Central memory CD8-positive, alpha-beta T cell (primary cell): Measurements from ENCODE around the gene BSN.
"Not testable (repeated sequence)": the region's sequence is repeated elsewhere in the genome, so short reads cannot be mapped to it uniquely, and the experiment has no call there.

Source experiments
- ATAC-seq: fragments of 150-1000 bp; cut with Tn5 transposase; replicated peaks from 2 replicates; pipeline ENCODE4 v1.10.0; 2022; ENCODE audit warnings: mild to moderate bottlenecking, moderate FRiP score, moderate number of reproducible peaks; ENCODE audit not compliant: poor library complexity, severe bottlenecking; ENCODE audit errors: extremely low read depth
- DNase-seq, 2 donors: peaks; one replicate each; pipeline ENCODE4 v3.0.0; 2021; ENCODE audit warnings: low spot score in 2 of 2
- H3K27ac Mint-ChIP-seq: one replicate; pipeline ENCODE4 v1.8.0; 2022; ENCODE audit warnings: low read depth, mild to moderate bottlenecking, moderate library complexity, mixed read lengths
- H3K27me3 Mint-ChIP-seq: one replicate; pipeline ENCODE4 v1.8.0; 2022; ENCODE audit warnings: mixed read lengths
- H3K36me3 Mint-ChIP-seq: one replicate; pipeline ENCODE4 v1.8.0; 2022; ENCODE audit warnings: mild to moderate bottlenecking, moderate library complexity, mixed read lengths; ENCODE audit not compliant: insufficient read depth
- H3K4me1 Mint-ChIP-seq: one replicate; pipeline ENCODE4 v1.8.0; 2022; ENCODE audit warnings: mixed read lengths
- H3K4me3 Mint-ChIP-seq: one replicate; pipeline ENCODE4 v1.8.0; 2022; ENCODE audit warnings: mild to moderate bottlenecking, moderate library complexity, mixed read lengths
- H3K9me3 Mint-ChIP-seq: one replicate; pipeline ENCODE4 v1.8.0; 2022; ENCODE audit warnings: mixed read lengths

BSN gene

DNA sequence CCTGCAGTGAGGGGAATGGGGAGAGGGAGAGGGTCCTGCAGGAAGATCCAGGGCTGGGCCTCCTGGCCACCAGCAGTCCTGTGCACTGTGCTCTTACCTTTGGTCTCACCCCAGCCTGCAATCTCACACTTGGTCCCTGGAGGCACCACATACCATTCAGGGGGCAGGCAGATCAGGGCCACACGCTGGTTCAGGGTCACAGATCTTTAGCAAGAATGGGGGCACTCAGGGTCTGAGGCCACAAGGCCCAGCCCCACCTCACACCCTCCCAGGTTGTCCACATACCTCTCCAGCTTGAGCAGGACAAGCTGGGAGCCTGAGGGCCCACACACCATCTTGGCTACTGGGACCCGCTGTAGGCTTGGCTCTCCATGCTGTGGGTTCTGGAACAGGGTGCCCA lies 130.2 kb downstream of the BSN start:
- H3K9me3 Mint-ChIP-seq, ATAC-seq, H3K27ac Mint-ChIP-seq, DNase-seq, H3K4me1 Mint-ChIP-seq, H3K4me3 Mint-ChIP-seq, H3K27me3 Mint-ChIP-seq: not testable (repeated sequence)
- H3K36me3 Mint-ChIP-seq = peaks cover 14% of the 10 kb centered on the region

DNA sequence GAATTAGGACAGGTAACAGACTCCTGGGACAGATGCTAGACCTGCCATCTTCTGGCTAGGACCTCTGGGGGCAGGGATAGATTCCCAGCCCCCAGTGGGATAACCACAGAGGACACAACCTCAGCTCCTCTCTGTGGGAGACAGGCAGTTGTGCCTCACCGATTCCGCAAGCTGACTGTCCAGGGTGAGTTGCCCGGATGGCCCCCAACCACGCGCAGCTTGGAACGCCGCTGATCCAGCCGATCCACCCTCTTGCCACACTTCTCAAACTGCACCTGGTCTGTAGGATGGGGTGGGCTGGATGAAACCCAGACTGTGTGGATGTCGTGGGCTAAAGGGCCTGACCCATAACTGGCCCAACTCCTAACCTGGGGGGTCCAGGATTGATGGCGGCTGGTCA lies 130.8 kb downstream of the BSN start:
- Mint-ChIP-seq H3K4me1 (peaks cover 14% of the 10 kb centered on the region), H3K4me3 (peak overlapping the region; percentile 38), H3K36me3 (peaks cover 11% of the 10 kb centered on the region)
- not testable (repeated sequence) for H3K9me3 Mint-ChIP-seq, H3K27me3 Mint-ChIP-seq, DNase-seq, ATAC-seq, H3K27ac Mint-ChIP-seq

DNA sequence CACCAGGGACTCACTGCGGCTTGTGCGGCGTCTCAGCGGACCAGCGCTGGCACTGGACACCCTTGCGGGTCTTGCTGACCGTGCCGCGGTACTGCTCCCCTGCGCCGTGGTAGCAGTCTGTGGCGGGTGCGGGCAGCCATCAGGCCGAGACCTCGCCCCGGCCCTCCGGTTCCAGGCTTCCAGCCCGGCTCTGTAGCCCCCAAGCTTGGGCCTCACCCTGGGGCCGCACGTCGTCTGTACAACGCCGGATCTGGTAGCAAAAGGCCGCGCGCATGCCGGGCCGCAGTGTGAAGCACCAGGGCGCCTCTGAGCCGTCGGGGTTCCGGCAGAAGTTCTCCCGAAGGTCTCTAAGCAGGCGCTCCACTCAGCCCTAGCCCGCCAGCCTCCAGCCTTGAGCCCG lies 131.6 kb downstream of the BSN start:
- peak overlapping the region; percentile 47 for H3K4me3 Mint-ChIP-seq
- H3K9me3 Mint-ChIP-seq, H3K27me3 Mint-ChIP-seq, ATAC-seq, DNase-seq, H3K27ac Mint-ChIP-seq: not testable (repeated sequence)
- peaks cover 21% of the 10 kb centered on the region for H3K4me1 Mint-ChIP-seq
- peaks cover 11% of the 10 kb centered on the region for H3K36me3 Mint-ChIP-seq

DNA sequence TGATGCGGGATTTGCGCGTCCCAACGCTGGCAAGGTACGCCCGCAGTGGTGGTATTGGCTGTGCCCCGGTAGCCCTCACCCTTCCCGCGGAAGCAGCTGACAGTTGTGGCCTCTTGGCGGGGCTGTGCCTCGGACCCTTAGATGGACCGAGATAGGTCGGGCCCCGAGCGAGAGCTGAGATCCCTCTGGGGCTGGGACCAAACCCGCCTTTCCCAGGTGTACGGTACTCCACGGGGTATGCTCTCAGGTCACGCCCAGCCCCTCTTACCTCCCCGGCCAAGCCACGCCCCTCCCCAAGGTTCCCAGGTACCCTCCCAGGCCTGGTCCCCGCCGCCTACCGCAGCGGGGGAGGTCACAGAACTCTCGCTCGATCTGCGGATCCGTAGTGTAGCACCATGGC lies 132.1 kb downstream of the BSN start:
- H3K27me3 Mint-ChIP-seq, H3K9me3 Mint-ChIP-seq, DNase-seq, ATAC-seq, H3K27ac Mint-ChIP-seq: not testable (repeated sequence)
- H3K36me3 Mint-ChIP-seq = peaks cover 11% of the 10 kb centered on the region
- peaks cover 26% of the 10 kb centered on the region for H3K4me1 Mint-ChIP-seq
- H3K4me3 Mint-ChIP-seq = peak overlapping the region; percentile 47

DNA sequence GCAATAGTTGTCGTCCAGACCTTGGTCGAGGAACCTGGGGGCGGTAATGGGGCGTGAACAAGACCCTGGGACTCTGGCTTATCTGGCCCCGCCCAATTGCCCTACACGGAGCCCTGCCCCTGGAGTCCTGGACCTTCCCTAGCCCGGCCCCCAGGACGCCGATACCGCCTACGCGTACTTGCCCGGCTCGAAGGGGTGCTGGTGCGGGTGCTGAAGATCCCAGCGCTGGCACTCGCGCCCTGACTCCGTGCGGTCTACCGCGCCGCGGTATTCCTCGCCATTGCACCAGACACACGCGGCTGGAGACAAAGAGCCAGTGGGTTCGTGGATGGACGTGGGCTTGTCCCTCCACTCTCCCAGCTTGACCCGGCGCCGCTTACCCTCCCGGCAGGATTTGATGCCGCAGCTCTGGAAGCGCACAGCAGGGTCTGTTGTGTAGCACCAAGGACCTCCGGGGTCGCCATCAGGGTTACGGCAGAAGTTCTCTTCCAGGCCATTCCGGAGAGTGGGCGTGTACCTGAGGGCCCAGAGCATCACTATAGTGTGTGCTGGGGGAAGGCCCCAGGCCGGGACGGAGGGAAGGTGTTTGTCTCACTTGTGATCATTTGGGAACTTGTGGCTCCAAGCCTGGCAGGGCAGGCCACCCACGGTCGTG lies 132.6 kb downstream of the BSN start:
- not testable (repeated sequence) for H3K9me3 Mint-ChIP-seq, H3K27me3 Mint-ChIP-seq, DNase-seq, ATAC-seq, H3K27ac Mint-ChIP-seq
- Mint-ChIP-seq H3K36me3 (peaks cover 11% of the 10 kb centered on the region), H3K4me3 (peak overlapping the region; percentile 47), H3K4me1 (peaks cover 29% of the 10 kb centered on the region)

DNA sequence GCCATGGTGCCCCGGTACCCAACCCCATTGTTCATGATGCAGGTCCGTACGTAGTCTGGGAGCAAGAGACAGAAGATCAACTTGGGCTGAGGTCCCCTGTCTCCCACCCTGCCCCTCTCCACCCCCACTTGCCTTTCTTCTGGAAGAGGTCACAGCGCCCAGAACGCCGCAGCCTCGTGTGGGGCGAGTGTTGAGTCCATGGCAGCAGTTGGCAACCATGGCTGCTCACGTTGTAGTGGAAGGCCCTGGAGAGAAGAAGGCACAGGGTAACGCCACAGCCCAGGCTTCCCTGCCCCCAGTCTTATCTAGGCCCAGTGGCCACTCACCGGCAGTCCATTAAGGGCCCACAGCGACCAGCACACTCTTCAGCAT lies 133.1 kb downstream of the BSN start:
- Mint-ChIP-seq H3K4me3 (peak overlapping the region; percentile 47), H3K36me3 (peaks cover 11% of the 10 kb centered on the region), H3K4me1 (peaks cover 31% of the 10 kb centered on the region)
- not testable (repeated sequence) for H3K27me3 Mint-ChIP-seq, DNase-seq, ATAC-seq, H3K9me3 Mint-ChIP-seq, H3K27ac Mint-ChIP-seq

DNA sequence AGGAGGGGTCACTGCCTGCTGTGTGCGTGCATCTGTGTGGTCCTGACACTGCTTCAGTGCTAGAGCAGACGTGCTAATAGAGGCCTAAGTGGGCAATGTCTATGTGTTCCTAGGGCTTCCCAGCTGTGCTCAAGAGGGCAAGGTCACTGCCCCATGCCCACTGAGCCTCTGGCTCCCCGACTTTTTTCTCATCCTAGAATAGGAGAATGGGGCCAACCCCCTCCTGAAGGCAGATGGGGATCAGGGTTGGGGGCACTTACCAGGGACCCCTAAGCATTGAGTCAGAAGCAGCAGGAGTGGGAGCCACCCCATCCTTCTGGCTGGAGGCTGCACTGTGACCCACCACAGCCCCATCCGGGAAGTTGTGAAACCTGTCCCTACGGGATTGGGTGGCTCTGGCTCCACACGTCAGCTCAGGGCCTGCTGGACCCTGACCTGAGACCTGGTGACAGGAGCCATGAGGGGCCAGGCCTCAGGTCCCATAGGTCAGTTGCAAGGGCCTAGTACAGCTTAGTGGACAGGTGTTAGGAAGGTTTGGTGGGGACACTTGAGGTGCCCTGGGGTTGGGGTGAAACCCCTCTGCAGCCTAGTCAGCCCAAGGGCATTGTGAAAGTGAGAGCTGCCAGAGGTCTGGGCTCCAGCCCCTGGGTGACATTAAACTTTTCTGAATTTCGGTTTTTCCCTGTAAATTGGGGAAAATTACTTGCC lies 134.2 kb downstream of the BSN start:
- not testable (repeated sequence) for ATAC-seq, H3K9me3 Mint-ChIP-seq, H3K27me3 Mint-ChIP-seq, DNase-seq, H3K36me3 Mint-ChIP-seq
- Mint-ChIP-seq H3K4me3 (peak overlapping the region; percentile 97), H3K4me1 (peaks cover 35% of the 10 kb centered on the region), H3K27ac (peak overlapping the region; percentile 98)

DNA sequence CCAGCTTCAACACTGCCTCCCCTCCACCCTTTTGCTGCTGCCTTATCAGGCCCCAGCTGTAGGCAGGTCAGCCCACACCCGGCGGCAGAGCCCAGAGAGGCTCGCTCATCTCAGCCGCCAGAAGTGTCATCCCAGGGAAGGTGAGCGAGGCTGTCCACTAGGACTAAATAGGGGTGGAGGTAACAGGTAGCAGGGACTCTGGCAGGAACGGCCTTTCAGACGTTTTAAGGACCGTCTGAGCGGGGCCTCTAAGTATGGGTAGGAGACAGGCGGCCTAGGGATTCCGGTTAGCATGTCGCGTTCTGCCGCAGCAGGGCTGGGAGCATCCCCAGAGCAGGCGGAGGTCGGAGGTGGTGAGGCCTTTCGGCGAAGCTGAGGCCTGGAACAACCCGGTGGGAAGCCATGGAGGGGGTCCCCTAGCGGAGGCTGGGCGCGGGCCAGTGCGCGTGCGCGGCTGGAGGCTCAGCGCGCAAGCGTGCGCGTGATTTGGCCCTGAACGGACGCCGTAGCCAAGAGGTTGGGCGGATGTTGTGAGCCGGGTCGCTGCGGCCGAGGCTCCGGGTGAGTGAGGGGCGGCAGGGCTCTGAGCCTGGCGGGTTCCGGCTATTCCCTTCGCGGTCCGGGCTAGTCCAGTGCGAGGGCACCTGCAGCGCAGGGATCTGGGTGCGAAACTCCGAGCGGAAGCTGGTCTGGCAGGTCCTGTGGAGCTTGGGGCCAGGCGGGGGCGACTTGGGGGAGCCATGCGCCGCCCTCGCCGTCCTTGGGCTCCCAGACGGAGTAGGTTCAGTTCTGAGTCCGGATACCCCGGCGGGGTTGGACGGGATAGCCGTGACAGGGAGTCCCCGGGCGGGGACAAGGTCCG lies 135.0 kb downstream of the BSN start, which contains the start of the genes MST1 and RNF123:
Gene MST1 (minus strand): TSS at position 429 of the 862 bp plus-strand sequence. CDS start 783 bp downstream, outside the sequence.
Gene RNF123 (plus strand): TSS at position 512 of the 862 bp plus-strand sequence. CDS start 1,609 bp downstream, outside the sequence.
- peaks cover 43% of the 10 kb centered on the region for H3K4me1 Mint-ChIP-seq
- peak within 1 kb of the TSS; percentile 97 for H3K4me3 Mint-ChIP-seq
- peak; percentile 87 to 89 for DNase-seq
- H3K9me3 Mint-ChIP-seq = no peaks in the 10 kb centered on the region
- peak; percentile 80 for ATAC-seq
- no peaks in the 10 kb centered on the region for H3K27me3 Mint-ChIP-seq
- H3K27ac Mint-ChIP-seq = peak within 1 kb of the TSS; percentile 98
- H3K36me3 Mint-ChIP-seq = peaks cover 13% of the 10 kb centered on the region

DNA sequence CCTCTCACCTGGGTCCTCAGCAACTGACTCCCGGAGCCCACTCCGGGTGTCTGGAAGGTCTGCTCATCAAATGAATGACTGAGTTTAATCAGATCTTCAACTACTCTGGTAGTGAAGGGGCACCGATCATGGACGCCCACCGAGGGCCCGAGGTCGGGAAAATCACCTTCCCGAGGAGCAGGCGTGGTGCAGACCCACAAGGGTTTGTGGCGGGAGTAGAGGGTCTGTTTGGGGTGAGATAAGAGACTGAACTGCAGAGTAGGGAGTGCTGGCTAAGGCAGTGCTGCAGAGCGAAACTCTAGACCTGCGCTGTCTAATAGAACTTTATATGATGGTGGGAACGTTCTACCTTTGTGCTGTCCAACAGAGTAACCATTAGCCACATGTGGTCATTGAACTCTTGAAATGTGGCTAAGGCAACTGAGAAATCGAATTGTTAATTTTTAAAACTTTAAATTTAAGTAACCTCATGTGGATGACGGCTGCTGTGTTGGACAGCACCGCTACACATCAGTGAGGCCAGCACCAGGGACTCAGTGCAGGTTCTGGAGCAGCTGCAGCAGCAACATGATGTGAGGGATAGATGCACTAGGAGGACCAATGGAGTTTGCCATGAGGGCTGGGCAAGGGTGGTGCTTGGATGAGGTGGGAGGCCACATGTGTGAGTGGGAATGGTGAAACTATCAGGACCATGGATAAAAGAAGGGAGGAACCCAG lies 135.8 kb downstream of the BSN start:
- peak overlapping the region; percentile 97 for H3K4me3 Mint-ChIP-seq
- H3K27me3 Mint-ChIP-seq, H3K9me3 Mint-ChIP-seq, DNase-seq: not testable (repeated sequence)
- peak overlapping the region; percentile 98 for H3K27ac Mint-ChIP-seq
- peak; percentile 3 for ATAC-seq
- peaks cover 43% of the 10 kb centered on the region for H3K4me1 Mint-ChIP-seq
- H3K36me3 Mint-ChIP-seq = peaks cover 13% of the 10 kb centered on the region

DNA sequence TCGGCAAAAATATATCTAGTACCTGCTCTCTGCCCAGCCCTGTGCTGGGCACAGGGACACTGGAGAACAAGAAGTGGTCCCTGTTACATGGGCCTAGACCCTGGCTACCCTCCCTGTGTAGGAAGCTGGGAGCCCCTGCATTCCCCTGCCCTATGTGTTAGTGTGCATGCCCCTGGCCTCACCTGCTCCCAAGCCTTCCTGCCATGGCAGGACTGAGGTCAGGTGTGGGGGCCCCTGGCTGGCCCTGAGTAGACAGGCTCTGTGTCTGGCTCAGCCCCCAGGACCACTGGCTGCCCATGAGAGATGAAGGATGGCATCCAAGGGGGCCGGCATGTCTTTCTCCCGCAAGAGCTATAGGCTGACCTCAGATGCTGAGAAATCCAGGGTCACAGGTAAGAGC lies 136.6 kb downstream of the BSN start:
- peak overlapping the region; percentile 97 for H3K4me3 Mint-ChIP-seq
- H3K27ac Mint-ChIP-seq, H3K27me3 Mint-ChIP-seq, H3K9me3 Mint-ChIP-seq, DNase-seq, ATAC-seq: not testable (repeated sequence)
- peaks cover 13% of the 10 kb centered on the region for H3K36me3 Mint-ChIP-seq
- H3K4me1 Mint-ChIP-seq = peaks cover 43% of the 10 kb centered on the region

DNA sequence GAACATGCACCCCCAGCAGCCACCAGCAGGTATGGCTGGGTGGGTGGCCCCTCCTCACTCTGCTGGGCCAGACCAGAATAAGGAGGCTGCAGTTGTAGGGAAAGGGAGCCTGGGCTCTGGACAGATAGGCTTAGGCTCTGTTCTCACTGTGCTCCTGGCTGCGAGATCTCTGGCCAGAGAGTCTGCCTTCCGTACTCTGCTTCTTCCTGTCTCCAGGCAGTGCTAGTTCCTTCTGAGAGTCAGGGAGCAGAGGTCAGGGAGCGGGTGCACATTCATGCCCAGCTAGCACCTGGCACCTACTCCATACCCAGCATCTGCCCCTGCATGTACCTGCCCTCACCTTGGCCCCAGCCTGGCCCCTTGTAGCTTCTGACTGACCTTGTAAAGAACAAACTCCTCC lies 137.2 kb downstream of the BSN start:
- not testable (repeated sequence) for H3K27ac Mint-ChIP-seq, ATAC-seq, H3K9me3 Mint-ChIP-seq, DNase-seq, H3K27me3 Mint-ChIP-seq
- peaks cover 43% of the 10 kb centered on the region for H3K4me1 Mint-ChIP-seq
- peaks cover 13% of the 10 kb centered on the region for H3K36me3 Mint-ChIP-seq
- peak overlapping the region; percentile 97 for H3K4me3 Mint-ChIP-seq
